ENCODE results near the gene ZBTB25.
"Not testable (repeated sequence)": the region's sequence is repeated elsewhere in the genome, so short reads cannot be mapped to it uniquely, and the experiment has no call there.

ZBTB25 gene

GRCh38 chr14:64525354-64525753 is 21.7 kb upstream of the ZBTB25 start:
- no peak for DNase-seq (ENCODE audit: extremely low read depth, low read depth)
- no peak overlapping the region for H3K4me3 ChIP-seq (replicated peaks; ENCODE audit: low read depth, low read length)
- no peak for TF ChIP-seq CTCF (IDR thresholded peaks at IDR 0.05; ENCODE audit: low read depth, low read length, missing control alignments)

GRCh38 chr14:64522591-64523355 is 19.1 kb upstream of the ZBTB25 start:
- H3K4me3 ChIP-seq (replicated peaks; ENCODE audit: low read depth, low read length): no peak overlapping the region
- no peak for TF ChIP-seq CTCF (IDR thresholded peaks at IDR 0.05; ENCODE audit: low read depth, low read length, missing control alignments)
- no peak for DNase-seq (ENCODE audit: extremely low read depth, low read depth)

GRCh38 chr14:64520699-64521098 is 17.1 kb upstream of the ZBTB25 start:
- no peak for TF ChIP-seq CTCF (IDR thresholded peaks at IDR 0.05; ENCODE audit: low read depth, low read length, missing control alignments)
- H3K4me3 ChIP-seq (replicated peaks; ENCODE audit: low read depth, low read length): no peak overlapping the region
- no peak for DNase-seq (ENCODE audit: extremely low read depth, low read depth)

GRCh38 chr14:64518229-64518628 is 14.6 kb upstream of the ZBTB25 start:
- DNase-seq (ENCODE audit: extremely low read depth, low read depth): no peak
- no peak overlapping the region for H3K4me3 ChIP-seq (replicated peaks; ENCODE audit: low read depth, low read length)
- no peak for TF ChIP-seq CTCF (IDR thresholded peaks at IDR 0.05; ENCODE audit: low read depth, low read length, missing control alignments)

GRCh38 chr14:64517667-64518066 is 14.0 kb upstream of the ZBTB25 start:
- H3K4me3 ChIP-seq (replicated peaks; ENCODE audit: low read depth, low read length); DNase-seq (ENCODE audit: extremely low read depth, low read depth): not testable (repeated sequence)

- no peak for DNase-seq (ENCODE audit: extremely low read depth, low read depth)
- TF ChIP-seq CTCF (IDR thresholded peaks at IDR 0.05; ENCODE audit: low read depth, low read length, missing control alignments): no peak
- H3K4me3 ChIP-seq (replicated peaks; ENCODE audit: low read depth, low read length): no peak overlapping the region
These were observed 13.3 kb upstream of the ZBTB25 start for GRCh38 chr14:64516969-64517368.

GRCh38 chr14:64515053-64515452 is 11.4 kb upstream of the ZBTB25 start:
- DNase-seq (ENCODE audit: extremely low read depth, low read depth): no peak
- TF ChIP-seq CTCF (IDR thresholded peaks at IDR 0.05; ENCODE audit: low read depth, low read length, missing control alignments): no peak
- no peak overlapping the region for H3K4me3 ChIP-seq (replicated peaks; ENCODE audit: low read depth, low read length)
